ENCODE results near the gene ZNF184. TPM values are rescaled to one million over a fixed set of nuclear protein-coding genes. Genes with fewer than 3 reads are reported as not detected.

The ZNF184 gene
- total RNA-seq (2021; fragmentation: NEBNext Ultra II Directional; extraction: Animal tissue kit (Norgen Biotek cat#: 25700)) = 1 to 10 TPM; 3.8 to 5.2 (median 4.1) TPM
- long read RNA-seq, partial matches to known transcripts = 0 of 2 reads
- long read RNA-seq, other reads (novel, unspliced or antisense) = 2 of 2 reads

- peak within 1 kb of the TSS; percentile 92 for H3K4me3 Mint-ChIP-seq
- peak within 1 kb of the TSS; percentile 83 for H3K27ac Mint-ChIP-seq
- TF ChIP-seq CTCF (IDR thresholded peaks at IDR 0.05) = no peak; the same call in 1 of the 2 replicates
- H3K4me1 Mint-ChIP-seq (ENCODE audit: low read depth) = peaks cover 45% of the 10 kb centered on the region
- peaks cover 28% of the 10 kb centered on the region for H3K36me3 Mint-ChIP-seq (ENCODE audit: low read depth)
- H3K9me3 Mint-ChIP-seq = no peaks in the 10 kb centered on the region
- peak; percentile 97 for DNase-seq
- H3K27me3 Mint-ChIP-seq (ENCODE audit: insufficient read depth) = peaks cover 7% of the 10 kb centered on the region
These were observed at the start of gene ZNF184 for GRCh38 chr6:27472617-27473400. Gene ZNF184, minus strand, starts transcription at chr6:27473105. Its CDS starts 811 bp downstream, at chr6:27472294.

DNA sequence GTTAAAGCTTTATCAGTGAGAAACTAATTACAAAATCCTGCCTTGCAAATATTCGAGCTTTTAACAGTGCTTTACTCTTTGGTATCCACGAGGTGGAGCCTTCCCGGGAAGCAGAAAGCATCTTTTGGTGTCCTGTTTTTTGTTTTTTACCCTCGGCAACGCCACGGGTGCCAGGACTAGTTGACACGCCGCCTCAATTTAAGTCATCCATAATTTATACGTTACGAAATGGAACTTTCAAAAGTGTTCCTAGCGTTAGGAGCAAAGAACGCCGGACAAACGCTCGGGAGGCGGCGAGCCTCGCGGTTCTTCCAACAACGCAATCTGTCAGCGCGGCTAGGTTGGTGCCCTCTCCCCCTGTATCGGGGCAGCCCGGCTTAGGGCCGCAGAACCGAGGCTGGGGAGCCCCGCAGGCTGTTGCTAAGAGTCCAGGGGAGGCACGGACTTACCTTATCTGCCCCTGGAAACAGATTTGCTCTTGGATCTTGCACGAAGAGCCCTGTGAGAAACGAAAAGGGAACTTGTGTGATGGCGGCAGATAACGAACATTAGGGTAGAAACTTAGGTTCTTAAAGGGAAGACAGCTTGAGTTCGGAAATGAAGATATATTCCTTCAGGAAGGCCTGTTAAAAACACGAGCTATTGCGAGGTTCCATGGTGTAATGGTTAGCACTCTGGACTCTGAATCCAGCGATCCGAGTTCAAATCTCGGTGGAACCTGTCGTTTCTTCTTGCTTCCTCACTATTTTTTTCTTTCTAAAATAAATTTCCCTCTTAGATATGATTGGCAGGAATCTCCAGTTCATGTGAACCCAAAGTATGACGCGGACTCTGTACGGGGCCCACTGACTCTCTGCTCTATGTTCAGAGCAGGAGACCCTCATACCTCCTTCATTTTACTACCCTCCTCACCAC is 46.2 kb upstream of the ZNF184 start:
- DNase-seq = peak; percentile 85
- Mint-ChIP-seq H3K9me3 (no peaks in the 10 kb centered on the region), H3K27ac (peak overlapping the region; percentile 77), H3K4me1 (ENCODE audit: low read depth) (peaks cover 16% of the 10 kb centered on the region), H3K27me3 (ENCODE audit: insufficient read depth) (peaks cover 10% of the 10 kb centered on the region), H3K4me3 (peak overlapping the region; percentile 91), H3K36me3 (ENCODE audit: low read depth) (no peaks in the 10 kb centered on the region)
- TF ChIP-seq CTCF (IDR thresholded peaks at IDR 0.05) = peak; percentile 85

- H3K27me3 Mint-ChIP-seq (ENCODE audit: insufficient read depth) = peaks cover 17% of the 10 kb centered on the region
- H3K36me3 Mint-ChIP-seq (ENCODE audit: low read depth) = no peaks in the 10 kb centered on the region
- no peaks in the 10 kb centered on the region for H3K9me3 Mint-ChIP-seq
- DNase-seq = no peak
- no peak for TF ChIP-seq CTCF (IDR thresholded peaks at IDR 0.05)
- peaks cover 16% of the 10 kb centered on the region for H3K4me1 Mint-ChIP-seq (ENCODE audit: low read depth)
- H3K27ac Mint-ChIP-seq = peak overlapping the region; percentile 77; the same call in 1 of the 2 replicates
- peak overlapping the region; percentile 91 for H3K4me3 Mint-ChIP-seq
These were observed 45.3 kb upstream of the ZNF184 start for GRCh38 chr6:27517928-27518787.

- Mint-ChIP-seq H3K36me3 (ENCODE audit: low read depth) (no peaks in the 10 kb centered on the region), H3K4me1 (ENCODE audit: low read depth) (peaks cover 16% of the 10 kb centered on the region), H3K27ac (no peak overlapping the region), H3K27me3 (ENCODE audit: insufficient read depth) (peaks cover 18% of the 10 kb centered on the region), H3K4me3 (no peak overlapping the region), H3K9me3 (no peaks in the 10 kb centered on the region)
- DNase-seq = no peak
- no peak for TF ChIP-seq CTCF (IDR thresholded peaks at IDR 0.05)
These were observed 44.3 kb upstream of the ZNF184 start for GRCh38 chr6:27517238-27517637.

All from HFFc6 (cell line).